K562 (cell line): Measurements from ENCODE around the gene FBN3. TPM values are rescaled to one million over a fixed set of nuclear protein-coding genes. Genes with fewer than 3 reads are reported as not detected.

Experiments used
- ATAC-seq: fragments of 200-7000 bp; cut with Tn5 transposase; 3 replicates; pipeline ENCODE4 v1.9.1; 2020; ENCODE audit warnings: moderate library complexity
- BruUV-seq: library from RNA; stranded (reverse); fragments of 400-500 nt; replicated peaks from 2 replicates; lab custom pipeline; 2021; lab: Mats Ljungman, UMichigan
- CTCF ChIA-PET: fragments of 300-600 bp; formaldehyde crosslinking; extraction: SDS; loops from one replicate; lab custom pipeline; 2021; ENCODE audit warnings: low intra/inter-chr PET ratio; lab: Yijun Ruan, JAX
- POLR2A ChIA-PET: fragments of 300-600, 350-650 bp; sonication (Branson Sonifier 250); formaldehyde crosslinking; extraction: SDS; loops from one replicate; lab custom pipeline; 2021; ENCODE audit warnings: antibody characterized with exemption, inconsistent platforms; lab: Yijun Ruan, JAX
- DNase-seq, 4 experiments: peaks; one replicate each; pipeline versions ENCODE4 v3.0.0 to v3.0.0-alpha.2; 2011 to 2018; ENCODE audit warnings: low spot score in 3 of 4, mixed read lengths in 3 of 4; ENCODE audit errors: extremely low read depth in 1 of 4
- FAIRE-seq: peaks from 2 replicates; lab custom pipeline; 2011; peaks lifted over from hg19 to GRCh38; lab: Jason Lieb, UNC
- H2AFZ ChIP-seq: 2 replicates; pipeline ENCODE4 v1.6.0; 2011; ENCODE audit warnings: low read depth, low read length, control low read depth, inconsistent platforms
- H3K27ac ChIP-seq: fragments of 200-600 bp; 3 replicates; pipeline ENCODE4 v1.8.0; 2011; ENCODE audit warnings: low read depth, mild to moderate bottlenecking, control low read depth, inconsistent platforms, low read length, moderate library complexity, mixed read lengths; ENCODE audit errors: extremely low read depth
- H3K27me3 ChIP-seq, 2 experiments: fragments of 300-600 bp in 1 of 2; 2 replicates in 1 of 2; 3 replicates in 1 of 2; pipeline versions ENCODE4 v1.6.0 to v1.8.0; 2011; ENCODE audit warnings: inconsistent platforms in 2 of 2, low read length in 2 of 2, mild to moderate bottlenecking in 1 of 2, mixed read lengths in 1 of 2, moderate library complexity in 1 of 2; ENCODE audit not compliant: control insufficient read depth in 2 of 2, insufficient read depth in 2 of 2
- H3K36me3 ChIP-seq: fragments of 300-600 bp; 3 replicates; pipeline ENCODE4 v1.8.0; 2011; ENCODE audit warnings: mild to moderate bottlenecking, low read length, inconsistent platforms; ENCODE audit not compliant: control insufficient read depth, insufficient read depth
- H3K4me1 ChIP-seq, 2 experiments: fragments of 200-600 bp in 1 of 2; replicated peaks in 1 of 2; 2 replicates in 1 of 2; 3 replicates in 1 of 2; pipeline versions ENCODE4 v1.5.1 to v1.8.0; 2011; ENCODE audit warnings: inconsistent platforms in 2 of 2, low read length in 2 of 2, mild to moderate bottlenecking in 1 of 2, mixed read lengths in 1 of 2, moderate library complexity in 1 of 2; ENCODE audit not compliant: control insufficient read depth in 2 of 2, insufficient read depth in 2 of 2
- H3K4me2 ChIP-seq: 2 replicates; pipeline ENCODE4 v1.6.1; 2011; ENCODE audit warnings: low read length, control low read depth, inconsistent platforms, mixed read lengths; ENCODE audit not compliant: insufficient read depth
- H3K4me3 ChIP-seq: fragments of 200-600 bp; sonication (generic), shearing (Covaris generic); 2 replicates; pipeline ENCODE4 v1.5.1; 2016; ENCODE audit warnings: control low read depth, inconsistent platforms
- H3K79me2 ChIP-seq: fragments of 200-600 bp; 3 replicates; pipeline ENCODE4 v1.8.0; 2011; ENCODE audit warnings: low read length, inconsistent platforms; ENCODE audit not compliant: control insufficient read depth, insufficient read depth
- H3K9ac ChIP-seq, 2 experiments: 2 replicates each; pipeline versions ENCODE4 v1.6.0 to v1.6.1; 2011; ENCODE audit warnings: low read depth in 2 of 2, low read length in 2 of 2, control low read depth in 1 of 2, inconsistent platforms in 1 of 2, mild to moderate bottlenecking in 1 of 2, mixed read lengths in 1 of 2; ENCODE audit not compliant: insufficient read depth in 1 of 2
- H3K9me1 ChIP-seq: one replicate; pipeline ENCODE4 v1.6.0; 2011; ENCODE audit warnings: inconsistent platforms, mild to moderate bottlenecking, low read length, moderate library complexity; ENCODE audit not compliant: control insufficient read depth, insufficient read depth
- H3K9me3 ChIP-seq: replicated peaks from 2 replicates; pipeline ENCODE4 v1.5.1; 2011; ENCODE audit warnings: low read depth, low read length, inconsistent platforms; ENCODE audit not compliant: control insufficient read depth, insufficient read depth
- H4K20me1 ChIP-seq: replicated peaks from 2 replicates; pipeline ENCODE4 v1.6.1; 2011; ENCODE audit warnings: low read length, inconsistent platforms, mixed read lengths; ENCODE audit not compliant: control insufficient read depth, insufficient read depth
- BDP1 ChIP-seq: IDR thresholded peaks from 3 replicates; pipeline ENCODE4 v1.6.1; 2011; ENCODE audit not compliant: insufficient read length, insufficient read depth
- CSDE1 ChIP-seq, 2 experiments: fragments of 450-650 bp; IDR thresholded peaks; 2 replicates each; pipeline ENCODE4 v1.6.1; 2016; ENCODE audit warnings: mild to moderate bottlenecking in 1 of 2
- DMBX1 ChIP-seq: fragments of 250-450 bp; sonication (Bioruptor Pico); IDR thresholded peaks from 2 replicates; pipeline ENCODE4 v1.8.0; 2022; ENCODE audit warnings: inconsistent platforms, mild to moderate bottlenecking, moderate library complexity, borderline replicate concordance
- EGR1 ChIP-seq: fragments of 450-650 bp; conservative IDR thresholded peaks from 2 replicates; pipeline ENCODE4 v1.6.1; 2017; ENCODE audit warnings: mild to moderate bottlenecking
- ETS2 ChIP-seq: IDR thresholded peaks from 2 replicates; pipeline ENCODE4 v1.6.1; 2016; ENCODE audit warnings: borderline replicate concordance, missing genetic modification characterization, mild to moderate bottlenecking, moderate library complexity, missing compliant biosample characterization; ENCODE audit not compliant: poor library complexity, severe bottlenecking
- ETV6 ChIP-seq, 3 experiments: fragments of 150-350 bp in 1 of 3; sonication (generic) in 1 of 3; formaldehyde crosslinking in 1 of 3; IDR thresholded peaks; 2 replicates each; pipeline versions ENCODE4 v1.6.1 to v1.8.0; 2014 to 2022; ENCODE audit warnings: borderline replicate concordance in 2 of 3, low read depth in 2 of 3, antibody characterized with exemption in 1 of 3, low read length in 1 of 3, mild to moderate bottlenecking in 1 of 3, missing genetic modification reagents in 1 of 3
- FOS ChIP-seq: IDR thresholded peaks from 3 replicates; pipeline ENCODE4 v1.6.1; 2011; ENCODE audit not compliant: insufficient read length; ENCODE audit errors: extremely low read depth
- ILK ChIP-seq: fragments of 450-650 bp; IDR thresholded peaks from 2 replicates; pipeline ENCODE4 v1.6.1; 2016; ENCODE audit warnings: missing genetic modification characterization, low read depth, mild to moderate bottlenecking, missing compliant biosample characterization, moderate library complexity, borderline replicate concordance
- POLR2AphosphoS2 ChIP-seq: IDR thresholded peaks from 2 replicates; pipeline ENCODE4 v1.6.1; 2012; ENCODE audit warnings: low read length, improper control_type of control experiment
- SMARCE1 ChIP-seq: fragments of 450-650 bp; IDR thresholded peaks from 2 replicates; pipeline ENCODE4 v1.7.1; 2016; ENCODE audit warnings: mild to moderate bottlenecking
- TAF15 ChIP-seq: fragments of 200-400 bp; formaldehyde crosslinking; IDR thresholded peaks from 2 replicates; pipeline ENCODE4 v1.6.1; 2017; ENCODE audit warnings: mild to moderate bottlenecking, low read depth, low read length, moderate library complexity
- TSHZ1 ChIP-seq: fragments of 250-450 bp; sonication (Bioruptor Pico); IDR thresholded peaks from 2 replicates; pipeline ENCODE4 v1.4.0; 2020; ENCODE audit warnings: mild to moderate bottlenecking, moderate library complexity
- ZNF830 ChIP-seq: fragments of 250-450 bp; sonication (Bioruptor Pico); IDR thresholded peaks from 2 replicates; pipeline ENCODE4 v1.5.0; 2021; ENCODE audit warnings: mild to moderate bottlenecking
- WGBS: fragments of 100-300 bp; shearing (Covaris generic); methylation state at CpG from one replicate; pipeline ENCODE4 v1.1.6; 2016; ENCODE audit warnings: low coverage, mixed read lengths; ENCODE audit not compliant: insufficient coverage; ENCODE audit errors: missing lambda C conversion rate; 5-methylcytosine and 5-hydroxymethylcytosine counted together
- in situ Hi-C: fragments of 300-500 bp; cut with MboI; formaldehyde crosslinking; loops from 4 replicates; pipeline ENCODE4 v1.15.0; 2018; ENCODE audit warnings: inconsistent platforms, mixed read lengths
- intact Hi-C: fragments of 100-400 bp; cut with micrococcal nuclease; formaldehyde crosslinking; loops from 2 replicates; pipeline ENCODE4 v1.14.2; 2022
- polyA plus RNA-seq, 8 experiments: library from polyadenylated mRNA; depleted of rRNA in 4 of 8; stranded (reverse) in 5 of 8; unstranded in 3 of 8; fragments of >200 nt; fragmentation: Nextera tagmentation in 2 of 8; fragmentation: Illumina TruSeq in 1 of 8; extraction: Ambion mirVana in 2 of 8; extraction: Trizol in 1 of 8; gene quantifications; 2 replicates each; pipeline versions ENCODE4 v1.2.1 to v1.2.3, GENCODE V29; 2011 to 2014; ENCODE audit warnings: inconsistent platforms in 1 of 8, missing spikeins in 1 of 8
- total RNA-seq, 7 experiments: library from RNA; depleted of rRNA in 6 of 7; stranded (reverse); fragments of >200 nt in 6 of 7; fragmentation: Illumina TruSeq in 2 of 7; extraction: Trizol in 2 of 7; gene quantifications; 2 replicates each; pipeline versions ENCODE4 v1.2.1 to v1.2.3, GENCODE V29; 2011 to 2021; ENCODE audit warnings: low replicate concordance in 1 of 7
- TF ChIP-seq, protein P1 (sequence below): fragments of 250-450 bp; sonication (Bioruptor Pico); IDR thresholded peaks from 2 replicates; pipeline ENCODE4 v1.8.0; 2022; ENCODE audit warnings: moderate library complexity, mild to moderate bottlenecking, inconsistent platforms
- TF ChIP-seq, protein P2 (sequence below), 2 experiments: fragments of 450-650 bp; IDR thresholded peaks; 2 replicates each; pipeline ENCODE4 v1.6.1; 2018; ENCODE audit warnings: mild to moderate bottlenecking in 2 of 2, low read depth in 1 of 2; ENCODE audit not compliant: partially characterized antibody in 2 of 2

FBN3 gene
- total and polyA plus RNA-seq, 9 of the 15 experiments (the other 6 are each of a cell fraction or from before 2014, with no cell fraction given): under 0.01 to 0.29 (median 0.01) TPM; not detected in 4

DNA sequence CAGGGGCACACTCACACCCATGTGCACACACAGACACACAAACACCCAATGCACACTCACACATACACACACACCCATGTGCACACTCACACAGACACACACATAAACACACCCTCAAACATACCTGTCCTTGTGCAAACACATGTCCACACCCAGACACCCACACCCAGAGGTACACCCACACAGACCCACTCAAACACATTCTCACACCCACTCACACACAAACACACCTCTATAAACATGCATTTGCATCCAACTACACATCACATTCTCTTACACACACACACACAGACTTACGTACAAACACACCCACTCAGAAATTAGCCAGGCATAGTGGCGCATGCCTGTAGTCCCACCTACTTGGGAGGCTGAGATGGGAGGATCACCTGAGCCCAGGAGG lies 31.4 kb downstream of the FBN3 start:
- Histone ChIP-seq H3K9me1 (no peaks in the 10 kb centered on the region), H3K27ac (no peak overlapping the region), H3K4me2 (no peak overlapping the region), H3K9me3 (no peaks in the 10 kb centered on the region), H3K9ac (no peak overlapping the region), H2AFZ (no peak overlapping the region), H3K79me2 (no peaks in the 10 kb centered on the region), H3K27me3 (peaks cover 20 to 46% of the 10 kb centered on the region in 2 experiments), H3K4me1 (peaks cover 0 to 3% of the 10 kb centered on the region in 2 experiments; a peak in 2 of 5 replicates), H3K36me3 (no peaks in the 10 kb centered on the region), H4K20me1 (no peaks in the 10 kb centered on the region), H3K4me3 (no peak overlapping the region)
- no TSS peak for BruUV-seq
- 20% methylated on average over 2 of the region's 2 CpGs for WGBS
- ATAC-seq: no peak
- in situ Hi-C loops (no loop called here), intact Hi-C loops (no loop called here)
- DNase-seq: no peak
- POLR2A ChIA-PET: interaction anchor here (0.7 kb wide), 1 partner anchor 13 kb away, joined by 4 read pairs; no protein-coding TSS in a partner anchor
- FAIRE-seq: no peak
- CTCF ChIA-PET: no interaction called here
- no peak for TF ChIP-seq FOS
- no peak for TF ChIP-seq POLR2AphosphoS2
- TF ChIP-seq, protein P1, sequence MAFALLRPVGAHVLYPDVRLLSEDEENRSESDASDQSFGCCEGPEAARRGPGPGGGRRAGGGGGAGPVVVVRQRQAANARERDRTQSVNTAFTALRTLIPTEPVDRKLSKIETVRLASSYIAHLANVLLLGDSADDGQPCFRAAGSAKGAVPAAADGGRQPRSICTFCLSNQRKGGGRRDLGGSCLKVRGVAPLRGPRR (CRISPR knock-in tag): no peak
- no peak for TF ChIP-seq ETV6 (IDR thresholded peaks at IDR 0.05; ENCODE audit: borderline replicate concordance in 1 of 2, low read depth in 2 of 2, low read length in 1 of 2)
- no peak for TF ChIP-seq ETV6 (CRISPR knock-in tag; IDR thresholded peaks at IDR 0.05; ENCODE audit: borderline replicate concordance)
- no peak for TF ChIP-seq TAF15
- TF ChIP-seq CSDE1 (IDR thresholded peaks at IDR 0.05): no peak
- no peak for TF ChIP-seq DMBX1 (CRISPR knock-in tag)
- no peak for TF ChIP-seq TSHZ1 (CRISPR knock-in tag)
- no peak for TF ChIP-seq SMARCE1
- no peak for TF ChIP-seq ZNF830 (CRISPR knock-in tag)
- no peak for TF ChIP-seq ETS2 (tag)
- peak; percentile 53 for TF ChIP-seq EGR1
- TF ChIP-seq, protein P2, sequence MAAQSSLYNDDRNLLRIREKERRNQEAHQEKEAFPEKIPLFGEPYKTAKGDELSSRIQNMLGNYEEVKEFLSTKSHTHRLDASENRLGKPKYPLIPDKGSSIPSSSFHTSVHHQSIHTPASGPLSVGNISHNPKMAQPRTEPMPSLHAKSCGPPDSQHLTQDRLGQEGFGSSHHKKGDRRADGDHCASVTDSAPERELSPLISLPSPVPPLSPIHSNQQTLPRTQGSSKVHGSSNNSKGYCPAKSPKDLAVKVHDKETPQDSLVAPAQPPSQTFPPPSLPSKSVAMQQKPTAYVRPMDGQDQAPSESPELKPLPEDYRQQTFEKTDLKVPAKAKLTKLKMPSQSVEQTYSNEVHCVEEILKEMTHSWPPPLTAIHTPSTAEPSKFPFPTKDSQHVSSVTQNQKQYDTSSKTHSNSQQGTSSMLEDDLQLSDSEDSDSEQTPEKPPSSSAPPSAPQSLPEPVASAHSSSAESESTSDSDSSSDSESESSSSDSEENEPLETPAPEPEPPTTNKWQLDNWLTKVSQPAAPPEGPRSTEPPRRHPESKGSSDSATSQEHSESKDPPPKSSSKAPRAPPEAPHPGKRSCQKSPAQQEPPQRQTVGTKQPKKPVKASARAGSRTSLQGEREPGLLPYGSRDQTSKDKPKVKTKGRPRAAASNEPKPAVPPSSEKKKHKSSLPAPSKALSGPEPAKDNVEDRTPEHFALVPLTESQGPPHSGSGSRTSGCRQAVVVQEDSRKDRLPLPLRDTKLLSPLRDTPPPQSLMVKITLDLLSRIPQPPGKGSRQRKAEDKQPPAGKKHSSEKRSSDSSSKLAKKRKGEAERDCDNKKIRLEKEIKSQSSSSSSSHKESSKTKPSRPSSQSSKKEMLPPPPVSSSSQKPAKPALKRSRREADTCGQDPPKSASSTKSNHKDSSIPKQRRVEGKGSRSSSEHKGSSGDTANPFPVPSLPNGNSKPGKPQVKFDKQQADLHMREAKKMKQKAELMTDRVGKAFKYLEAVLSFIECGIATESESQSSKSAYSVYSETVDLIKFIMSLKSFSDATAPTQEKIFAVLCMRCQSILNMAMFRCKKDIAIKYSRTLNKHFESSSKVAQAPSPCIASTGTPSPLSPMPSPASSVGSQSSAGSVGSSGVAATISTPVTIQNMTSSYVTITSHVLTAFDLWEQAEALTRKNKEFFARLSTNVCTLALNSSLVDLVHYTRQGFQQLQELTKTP (IDR thresholded peaks at IDR 0.05; ENCODE audit: low read depth in 1 of 2, partially characterized antibody in 2 of 2): no peak
- TF ChIP-seq ILK (tag): no peak
- no peak for TF ChIP-seq BDP1
